K562 (cell line): ENCODE data around the gene FIGNL1. TPM values are rescaled to one million over a fixed set of nuclear protein-coding genes. Genes with fewer than 3 reads are reported as not detected.

Source experiments
- CBX1 ChIP-seq: sonication (generic); IDR thresholded peaks from 2 replicates; pipeline ENCODE4 v1.6.1; 2016; ENCODE audit warnings: antibody characterized with exemption, low read depth, mild to moderate bottlenecking
- CC2D1A ChIP-seq: fragments of 450-650 bp; IDR thresholded peaks from 2 replicates; pipeline ENCODE4 v1.6.1; 2017; ENCODE audit warnings: mild to moderate bottlenecking
- CEBPB ChIP-seq: fragments of 450-650 bp; IDR thresholded peaks from 2 replicates; pipeline ENCODE4 v1.6.1; 2016; ENCODE audit warnings: missing genetic modification characterization, missing compliant biosample characterization
- COPS2 ChIP-seq: fragments of 450-650 bp; conservative IDR thresholded peaks from 2 replicates; pipeline ENCODE4 v1.6.1; 2016; ENCODE audit warnings: mild to moderate bottlenecking, moderate library complexity
- EHMT2 ChIP-seq: fragments of 450-650 bp; IDR thresholded peaks from 2 replicates; pipeline ENCODE4 v1.6.1; 2018; ENCODE audit warnings: antibody characterized with exemption
- ERF ChIP-seq: fragments of 450-650 bp; formaldehyde crosslinking; IDR thresholded peaks from 2 replicates; pipeline ENCODE4 v1.4.0; 2020; ENCODE audit warnings: mild to moderate bottlenecking, mixed read lengths
- HDGF ChIP-seq: fragments of 450-650 bp; IDR thresholded peaks from 2 replicates; pipeline ENCODE4 v1.6.1; 2016
- HMBOX1 ChIP-seq: sonication (generic); IDR thresholded peaks from 2 replicates; pipeline ENCODE4 v1.6.1; 2016
- KDM2B ChIP-seq: fragments of 250-450 bp; sonication (Bioruptor Pico); IDR thresholded peaks from 2 replicates; pipeline ENCODE4 v1.8.0; 2021; ENCODE audit warnings: mild to moderate bottlenecking, moderate library complexity
- KLF13 ChIP-seq: fragments of 450-650 bp; IDR thresholded peaks from 2 replicates; pipeline ENCODE4 v1.6.1; 2016; ENCODE audit warnings: missing genetic modification characterization, low read depth, mild to moderate bottlenecking, missing compliant biosample characterization, moderate library complexity, borderline replicate concordance
- L3MBTL2 ChIP-seq: fragments of 450-650 bp; IDR thresholded peaks from 2 replicates; pipeline ENCODE4 v1.6.1; 2016; ENCODE audit warnings: mild to moderate bottlenecking, moderate library complexity
- MED1 ChIP-seq: sonication (generic); formaldehyde crosslinking; IDR thresholded peaks from 2 replicates; pipeline ENCODE4 v1.8.1; 2023; ENCODE audit warnings: missing genetic modification reagents, borderline replicate concordance
- MLLT1 ChIP-seq, 2 experiments: fragments of 450-650 bp; IDR thresholded peaks; 2 replicates each; pipeline ENCODE4 v1.6.1; 2016
- NEUROD1 ChIP-seq: fragments of 150-350 bp; IDR thresholded peaks from 2 replicates; pipeline ENCODE4 v1.6.1; 2014; ENCODE audit warnings: borderline replicate concordance, low read length, low read depth; ENCODE audit not compliant: partially characterized antibody
- NFATC3 ChIP-seq: fragments of 450-650 bp; IDR thresholded peaks from 2 replicates; pipeline ENCODE4 v1.6.1; 2017; ENCODE audit warnings: mild to moderate bottlenecking
- NR4A1 ChIP-seq, 2 experiments: fragments of 250-450 bp in 1 of 2; fragments of 450-650 bp in 1 of 2; sonication (Bioruptor Pico) in 1 of 2; IDR thresholded peaks; 2 replicates each; pipeline versions ENCODE4 v1.4.0 to v1.6.1; 2016 to 2020; ENCODE audit warnings: mild to moderate bottlenecking in 2 of 2, missing compliant biosample characterization in 1 of 2, missing genetic modification characterization in 1 of 2, moderate library complexity in 1 of 2
- SMARCB1 ChIP-seq: IDR thresholded peaks from 2 replicates; pipeline ENCODE4 v1.6.1; 2011; ENCODE audit warnings: improper control_type of control experiment, low read depth; ENCODE audit not compliant: insufficient read length
- SMARCC2 ChIP-seq: fragments of 450-650 bp; IDR thresholded peaks from 2 replicates; pipeline ENCODE4 v1.6.1; 2017; ENCODE audit warnings: antibody characterized with exemption, moderate library complexity, mild to moderate bottlenecking, low read depth
- XRCC4 ChIP-seq: IDR thresholded peaks from one replicate; pipeline ENCODE4 v1.6.1; 2011; ENCODE audit not compliant: insufficient read depth, insufficient read length; ENCODE audit errors: extremely low read depth
- YBX1 ChIP-seq: fragments of 450-650 bp; IDR thresholded peaks from 2 replicates; pipeline ENCODE4 v1.7.1; 2016; ENCODE audit warnings: mild to moderate bottlenecking
- ZBTB33 ChIP-seq: sonication (generic); formaldehyde crosslinking; IDR thresholded peaks from 2 replicates; pipeline ENCODE4 v1.8.1; 2023; ENCODE audit warnings: mild to moderate bottlenecking, missing genetic modification reagents
- ZC3H4 ChIP-seq: sonication (generic); formaldehyde crosslinking; IDR thresholded peaks from 2 replicates; pipeline ENCODE4 v1.9.0; 2021; ENCODE audit warnings: missing genetic modification reagents, borderline replicate concordance
- ZFP1 ChIP-seq: fragments of 450-650 bp; formaldehyde crosslinking; IDR thresholded peaks from 2 replicates; pipeline ENCODE4 v1.4.0; 2020; ENCODE audit warnings: mild to moderate bottlenecking, mixed read lengths
- ZKSCAN3 ChIP-seq: fragments of 250-450 bp; sonication (Bioruptor Pico); IDR thresholded peaks from 2 replicates; pipeline ENCODE4 v1.4.0; 2020
- ZNF263 ChIP-seq: sonication (generic); formaldehyde crosslinking; IDR thresholded peaks from 2 replicates; pipeline ENCODE4 v1.8.0; 2022; ENCODE audit warnings: mild to moderate bottlenecking, missing genetic modification reagents, borderline replicate concordance
- ZNF384 ChIP-seq: IDR thresholded peaks from 2 replicates; pipeline ENCODE4 v1.6.1; 2012; ENCODE audit warnings: low read depth, low read length, improper control_type of control experiment
- ZNF589 ChIP-seq: fragments of 200-800 bp; sonication (Bioruptor generic); IDR thresholded peaks from 2 replicates; pipeline ENCODE4 v1.6.1; 2016; ENCODE audit warnings: low read depth, missing genetic modification characterization, missing compliant biosample characterization
- polyA plus RNA-seq, 8 experiments: library from polyadenylated mRNA; depleted of rRNA in 4 of 8; stranded (reverse) in 5 of 8; unstranded in 3 of 8; fragments of >200 nt; fragmentation: Nextera tagmentation in 2 of 8; fragmentation: Illumina TruSeq in 1 of 8; extraction: Ambion mirVana in 2 of 8; extraction: Trizol in 1 of 8; gene quantifications; 2 replicates each; pipeline versions ENCODE4 v1.2.1 to v1.2.3, GENCODE V29; 2011 to 2014; ENCODE audit warnings: inconsistent platforms in 1 of 8, missing spikeins in 1 of 8
- total RNA-seq, 7 experiments: library from RNA; depleted of rRNA in 6 of 7; stranded (reverse); fragments of >200 nt in 6 of 7; fragmentation: Illumina TruSeq in 2 of 7; extraction: Trizol in 2 of 7; gene quantifications; 2 replicates each; pipeline versions ENCODE4 v1.2.1 to v1.2.3, GENCODE V29; 2011 to 2021; ENCODE audit warnings: low replicate concordance in 1 of 7

Gene FIGNL1
- total and polyA plus RNA-seq, 9 of the 15 experiments (the other 6 are each of a cell fraction or from before 2014, with no cell fraction given) = 15.5 to 48.3 (median 27.6) TPM

- TF ChIP-seq CC2D1A (peak; percentile 71; the same call in 1 of the 2 replicates), NFATC3 (no peak), HDGF (no peak), KDM2B (CRISPR knock-in tag) (no peak), XRCC4 (no peak), HMBOX1 (no peak), ZNF589 (CRISPR knock-in tag) (no peak), ZNF263 (CRISPR knock-in tag) (peak; percentile 67; the same call in 1 of the 2 replicates), ZKSCAN3 (CRISPR knock-in tag) (no peak), ERF (no peak), YBX1 (no peak), NEUROD1 (no peak), MED1 (CRISPR knock-in tag) (no peak), SMARCB1 (no peak), CBX1 (0 out of 2 replicates have a peak, but pooled peaks have one; percentile 40), KLF13 (tag) (no peak), CEBPB (tag) (no peak), ZFP1 (CRISPR knock-in tag) (no peak), ZC3H4 (CRISPR knock-in tag) (no peak), COPS2 (no peak), ZBTB33 (peak; percentile 48; the same call in 1 of the 2 replicates), ZNF384 (no peak), SMARCC2 (no peak), MLLT1 (IDR thresholded peaks at IDR 0.05) (no peak), NR4A1 (CRISPR knock-in tag; IDR thresholded peaks at IDR 0.05) (no peak), NR4A1 (tag; IDR thresholded peaks at IDR 0.05) (no peak), EHMT2 (no peak), L3MBTL2 (peak; percentile 97)
These were observed 17.9 kb upstream of the FIGNL1 start (continued) for GRCh38 chr7:50467817-50468610.
